Measurements from ENCODE around the gene CLDND2.

Gene CLDND2

GRCh38 chr19:51354103-51354741 lies 14.6 kb downstream of the CLDND2 start:
- DNase-seq (ENCODE audit: low read depth): no peak

- DNase-seq (ENCODE audit: low read depth): no peak
These were observed 15.9 kb downstream of the CLDND2 start for GRCh38 chr19:51352783-51353360.

- no peak for DNase-seq (ENCODE audit: low read depth)
These were observed 17.4 kb downstream of the CLDND2 start for GRCh38 chr19:51351266-51351990.

GRCh38 chr19:51347209-51347928 lies 21.4 kb downstream of the CLDND2 start:
- DNase-seq (ENCODE audit: low read depth): no peak

GRCh38 chr19:51346742-51347141 lies 22.1 kb downstream of the CLDND2 start:
- DNase-seq (ENCODE audit: low read depth): no peak

- no peak for DNase-seq (ENCODE audit: low read depth)
These were observed 23.7 kb downstream of the CLDND2 start for GRCh38 chr19:51345076-51345620.

- DNase-seq (ENCODE audit: low read depth): no peak
These were observed 25.9 kb downstream of the CLDND2 start for GRCh38 chr19:51342631-51343569.

GRCh38 chr19:51341976-51342580 lies 26.7 kb downstream of the CLDND2 start, which contains the start of gene VSIG10L:
TSS of gene VSIG10L (minus strand) at chr19:51342139. CDS start at chr19:51342124, 15 bp downstream.
- DNase-seq (ENCODE audit: low read depth): no peak

GRCh38 chr19:51341066-51341465 lies 27.7 kb downstream of the CLDND2 start:
- no peak for DNase-seq (ENCODE audit: low read depth)

GRCh38 chr19:51339687-51340656 lies 28.8 kb downstream of the CLDND2 start:
- peak; percentile 82 for DNase-seq (ENCODE audit: low read depth)

GRCh38 chr19:51339313-51339686 lies 29.5 kb downstream of the CLDND2 start:
- no peak for DNase-seq (ENCODE audit: low read depth)

GRCh38 chr19:51338563-51339312 lies 30.1 kb downstream of the CLDND2 start:
- peak; percentile 79 for DNase-seq (ENCODE audit: low read depth)

- no peak for DNase-seq (ENCODE audit: low read depth)
These were observed 30.8 kb downstream of the CLDND2 start for GRCh38 chr19:51337861-51338562.

- DNase-seq (ENCODE audit: low read depth): no peak
These were observed 31.5 kb downstream of the CLDND2 start for GRCh38 chr19:51337141-51337860.

GRCh38 chr19:51333836-51334460 lies 34.9 kb downstream of the CLDND2 start:
- no peak for DNase-seq (ENCODE audit: low read depth)

GRCh38 chr19:51331716-51332115 lies 37.1 kb downstream of the CLDND2 start:
- no peak for DNase-seq (ENCODE audit: low read depth)

- DNase-seq (ENCODE audit: low read depth): no peak
These were observed 37.6 kb downstream of the CLDND2 start for GRCh38 chr19:51331193-51331592.

Measured in activated gamma-delta T cell treated with anti-CD3 and anti-CD28 coated beads, Interleukin-2, amount 50 U/mL, for 16 hours (primary cell).